ENCODE results near the gene MMP27. TPM values are rescaled to one million over a fixed set of nuclear protein-coding genes. Genes with fewer than 3 reads are reported as not detected.

MMP27 gene
- total RNA-seq, 1 donor from 2014 or later: not detected

DNA sequence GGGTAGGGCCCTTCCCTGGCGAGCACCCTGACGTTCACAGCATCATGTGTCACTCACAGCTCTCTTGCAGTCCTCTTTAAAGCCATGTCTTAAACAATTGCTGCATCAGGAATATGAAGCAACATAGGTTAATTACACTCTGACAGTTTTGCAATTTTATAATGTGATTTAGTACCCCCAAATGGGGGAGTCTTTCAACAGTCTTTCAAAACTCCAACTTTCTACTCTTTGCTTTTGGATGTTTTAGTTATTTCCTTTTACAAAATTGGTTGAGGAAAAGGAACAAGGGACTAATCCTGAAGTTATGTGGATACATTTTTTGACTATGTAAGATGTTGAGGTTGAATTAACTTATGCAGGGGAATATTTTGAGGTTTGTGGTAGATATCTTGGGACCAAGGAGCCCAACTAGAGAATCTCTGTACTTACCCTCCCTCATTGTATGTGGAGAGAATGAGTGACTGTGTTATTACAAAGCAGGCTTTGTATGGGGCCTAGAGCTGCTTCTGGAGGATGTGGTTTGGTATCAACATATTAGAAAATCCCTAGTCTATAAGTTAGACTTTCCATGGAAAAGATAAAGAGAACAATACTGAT is 19.4 kb upstream of the MMP27 start, which contains the start of gene MMP8:
MMP8 (minus strand) TSS at position 51 of the 597 bp plus-strand sequence. CDS start 99 bp downstream, outside the sequence.
- peaks cover 6% of the 10 kb centered on the region for H3K27me3 Mint-ChIP-seq (ENCODE audit: unreplicated experiment)
- H3K36me3 Mint-ChIP-seq (ENCODE audit: unreplicated experiment): no peaks in the 10 kb centered on the region
- no peaks in the 10 kb centered on the region for H3K9me3 Mint-ChIP-seq (ENCODE audit: unreplicated experiment)
- no peak for DNase-seq (ENCODE audit: extremely low spot score, unreplicated experiment)
- TF ChIP-seq, protein P1, sequence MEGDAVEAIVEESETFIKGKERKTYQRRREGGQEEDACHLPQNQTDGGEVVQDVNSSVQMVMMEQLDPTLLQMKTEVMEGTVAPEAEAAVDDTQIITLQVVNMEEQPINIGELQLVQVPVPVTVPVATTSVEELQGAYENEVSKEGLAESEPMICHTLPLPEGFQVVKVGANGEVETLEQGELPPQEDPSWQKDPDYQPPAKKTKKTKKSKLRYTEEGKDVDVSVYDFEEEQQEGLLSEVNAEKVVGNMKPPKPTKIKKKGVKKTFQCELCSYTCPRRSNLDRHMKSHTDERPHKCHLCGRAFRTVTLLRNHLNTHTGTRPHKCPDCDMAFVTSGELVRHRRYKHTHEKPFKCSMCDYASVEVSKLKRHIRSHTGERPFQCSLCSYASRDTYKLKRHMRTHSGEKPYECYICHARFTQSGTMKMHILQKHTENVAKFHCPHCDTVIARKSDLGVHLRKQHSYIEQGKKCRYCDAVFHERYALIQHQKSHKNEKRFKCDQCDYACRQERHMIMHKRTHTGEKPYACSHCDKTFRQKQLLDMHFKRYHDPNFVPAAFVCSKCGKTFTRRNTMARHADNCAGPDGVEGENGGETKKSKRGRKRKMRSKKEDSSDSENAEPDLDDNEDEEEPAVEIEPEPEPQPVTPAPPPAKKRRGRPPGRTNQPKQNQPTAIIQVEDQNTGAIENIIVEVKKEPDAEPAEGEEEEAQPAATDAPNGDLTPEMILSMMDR (IDR thresholded peaks at IDR 0.05): no peak
- H3K4me1 Mint-ChIP-seq (ENCODE audit: unreplicated experiment): no peaks in the 10 kb centered on the region
- no peak within 1 kb of the TSS for H3K27ac Mint-ChIP-seq (ENCODE audit: unreplicated experiment)
- no peak within 1 kb of the TSS for H3K4me3 Mint-ChIP-seq (ENCODE audit: unreplicated experiment)

DNA sequence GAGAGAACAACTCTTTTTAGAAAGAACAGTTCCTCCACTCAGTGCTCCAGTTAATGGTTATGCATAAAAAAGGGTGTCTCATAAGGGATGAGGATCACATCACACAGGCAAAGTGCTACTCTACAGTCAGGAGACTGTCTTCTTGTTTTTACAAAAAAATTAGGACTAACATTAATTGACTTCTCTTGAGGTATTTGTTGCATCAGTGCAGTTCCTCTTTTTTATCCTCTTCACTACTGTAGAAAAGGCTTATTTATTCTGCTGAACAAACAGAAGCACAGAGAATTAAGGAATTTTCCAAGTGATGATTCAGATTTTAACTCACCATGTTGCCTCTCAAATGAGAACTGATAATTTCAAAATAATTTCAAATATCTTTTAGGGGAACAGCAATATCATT is 17.3 kb upstream of the MMP27 start:
- TF ChIP-seq, protein P1 (IDR thresholded peaks at IDR 0.05): no peak
- H3K4me1 Mint-ChIP-seq (ENCODE audit: unreplicated experiment): no peaks in the 10 kb centered on the region
- H3K4me3 Mint-ChIP-seq (ENCODE audit: unreplicated experiment): no peak overlapping the region
- H3K27me3 Mint-ChIP-seq (ENCODE audit: unreplicated experiment): peaks cover 19% of the 10 kb centered on the region
- H3K9me3 Mint-ChIP-seq (ENCODE audit: unreplicated experiment): no peaks in the 10 kb centered on the region
- H3K27ac Mint-ChIP-seq (ENCODE audit: unreplicated experiment): no peak overlapping the region
- no peak for DNase-seq (ENCODE audit: extremely low spot score, unreplicated experiment)
- H3K36me3 Mint-ChIP-seq (ENCODE audit: unreplicated experiment): no peaks in the 10 kb centered on the region

DNA sequence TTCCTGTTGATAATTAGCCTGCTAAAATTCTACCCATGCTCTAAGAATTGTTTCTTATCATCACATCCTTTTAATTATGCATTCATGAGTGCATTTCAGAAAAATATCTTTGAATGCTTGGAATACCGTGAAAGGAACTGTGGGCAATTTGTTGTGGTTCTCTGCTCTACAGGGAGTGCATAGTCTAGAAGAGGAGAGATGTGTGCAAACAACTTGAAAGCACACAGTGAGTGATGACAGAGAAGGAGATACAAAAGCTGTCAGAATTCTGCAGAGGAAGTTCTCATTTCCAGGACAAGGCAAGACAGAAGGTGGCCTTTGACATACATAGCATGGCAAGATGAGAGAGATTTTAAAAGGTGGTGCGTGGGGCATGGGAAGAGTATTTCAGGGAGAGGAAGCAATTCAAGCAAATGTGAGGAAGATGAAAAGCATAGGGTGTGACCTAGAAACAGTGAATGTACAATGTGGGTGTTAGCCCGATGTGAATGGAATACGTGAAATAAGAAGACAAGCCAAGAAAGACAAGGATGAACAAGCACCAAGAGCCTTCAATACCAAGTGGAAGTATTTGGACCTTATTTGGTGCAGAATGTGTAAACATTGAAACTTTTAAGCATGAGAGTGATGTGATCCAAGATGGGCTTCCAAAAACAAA is 14.2 kb upstream of the MMP27 start:
- TF ChIP-seq, protein P1 (IDR thresholded peaks at IDR 0.05): no peak
- H3K9me3 Mint-ChIP-seq (ENCODE audit: unreplicated experiment): no peaks in the 10 kb centered on the region
- no peak for DNase-seq (ENCODE audit: extremely low spot score, unreplicated experiment)
- no peak overlapping the region for H3K4me3 Mint-ChIP-seq (ENCODE audit: unreplicated experiment)
- no peak overlapping the region for H3K27ac Mint-ChIP-seq (ENCODE audit: unreplicated experiment)
- peaks cover 35% of the 10 kb centered on the region for H3K27me3 Mint-ChIP-seq (ENCODE audit: unreplicated experiment)
- H3K36me3 Mint-ChIP-seq (ENCODE audit: unreplicated experiment): no peaks in the 10 kb centered on the region
- H3K4me1 Mint-ChIP-seq (ENCODE audit: unreplicated experiment): no peaks in the 10 kb centered on the region

DNA sequence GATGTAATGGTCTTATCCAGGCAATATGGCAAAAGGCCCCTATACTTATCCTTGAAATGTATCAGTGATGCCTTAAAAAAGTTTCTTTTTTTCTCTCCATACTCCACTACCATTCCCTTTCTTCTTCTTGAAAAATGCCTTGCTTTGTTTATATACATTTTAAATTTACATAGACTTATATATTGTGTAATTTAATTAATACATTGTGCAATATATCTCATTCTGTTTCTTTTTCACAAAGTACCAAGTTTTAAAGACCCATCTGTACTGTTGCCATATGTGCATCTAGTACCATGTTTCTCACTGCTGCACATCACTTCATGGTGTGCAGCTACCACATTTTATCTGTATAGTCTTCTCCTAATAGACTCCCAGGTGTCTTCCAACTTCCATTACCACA is 11.7 kb upstream of the MMP27 start:
- TF ChIP-seq, protein P1 (IDR thresholded peaks at IDR 0.05): no peak
- H3K36me3 Mint-ChIP-seq (ENCODE audit: unreplicated experiment): no peaks in the 10 kb centered on the region

DNA sequence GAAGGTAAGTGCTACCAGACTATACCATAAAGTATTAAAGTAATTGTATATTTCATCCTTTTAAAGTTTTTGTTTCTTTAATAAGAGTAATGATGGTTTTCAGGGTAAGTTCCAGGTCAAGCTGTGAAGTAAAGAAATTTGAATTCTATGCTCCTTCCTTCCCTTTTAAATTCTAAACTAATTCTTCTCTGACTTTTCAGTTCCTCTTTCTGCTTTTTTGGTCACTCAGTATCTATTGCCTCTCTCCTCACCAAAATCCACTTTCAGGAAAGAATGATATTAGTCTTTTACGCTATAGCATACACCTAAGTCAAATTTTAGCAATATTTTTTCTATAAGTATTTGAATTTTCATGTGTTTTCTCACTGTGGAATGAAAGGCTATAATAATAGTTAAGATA is 11.0 kb upstream of the MMP27 start:
- Mint-ChIP-seq H3K4me3 (ENCODE audit: unreplicated experiment) (no peak overlapping the region), H3K36me3 (ENCODE audit: unreplicated experiment) (no peaks in the 10 kb centered on the region), H3K9me3 (ENCODE audit: unreplicated experiment) (no peaks in the 10 kb centered on the region), H3K27me3 (ENCODE audit: unreplicated experiment) (peaks cover 48% of the 10 kb centered on the region), H3K4me1 (ENCODE audit: unreplicated experiment) (no peaks in the 10 kb centered on the region), H3K27ac (ENCODE audit: unreplicated experiment) (no peak overlapping the region)
- TF ChIP-seq, protein P1 (IDR thresholded peaks at IDR 0.05): no peak
- DNase-seq (ENCODE audit: extremely low spot score, unreplicated experiment): no peak

More for the DNA sequence above, 11.7 kb upstream of the MMP27 start:
- no peak overlapping the region for H3K27ac Mint-ChIP-seq (ENCODE audit: unreplicated experiment)
- H3K9me3 Mint-ChIP-seq (ENCODE audit: unreplicated experiment): no peaks in the 10 kb centered on the region
- H3K4me3 Mint-ChIP-seq (ENCODE audit: unreplicated experiment): no peak overlapping the region
- no peak for DNase-seq (ENCODE audit: extremely low spot score, unreplicated experiment)
- H3K4me1 Mint-ChIP-seq (ENCODE audit: unreplicated experiment): no peaks in the 10 kb centered on the region
- H3K27me3 Mint-ChIP-seq (ENCODE audit: unreplicated experiment): peaks cover 46% of the 10 kb centered on the region

Data from osteocyte (in vitro differentiated cells).